OCI-LY7 (cell line): ENCODE results near the gene USP15. TPM values are rescaled to one million over a fixed set of nuclear protein-coding genes. Genes with fewer than 3 reads are reported as not detected.

Experiments
- BruUV-seq: library from RNA; stranded (reverse); fragments of 400-500 nt; replicated peaks from 2 replicates; lab custom pipeline; 2021; lab: Mats Ljungman, UMichigan
- CTCF ChIA-PET: fragments of 300-600 bp; sonication (Branson Sonifier 250); formaldehyde crosslinking; loops from one replicate; lab custom pipeline; 2022; ENCODE audit warnings: antibody characterized with exemption; ENCODE audit not compliant: unreplicated experiment; lab: Charles Lee
- POLR2A ChIA-PET: fragments of 300-600 bp; sonication (Branson Sonifier 250); formaldehyde crosslinking; loops from one replicate; lab custom pipeline; 2022; ENCODE audit warnings: antibody characterized with exemption; lab: Charles Lee
- DNase-seq: peaks from one replicate; pipeline ENCODE4 v3.0.0-alpha.2; 2015; ENCODE audit warnings: low spot score
- H2AFZ ChIP-seq: fragments of 200-600 bp; sonication (generic), shearing (Covaris generic); 2 replicates; pipeline ENCODE4 v1.6.1; 2014; ENCODE audit warnings: mild to moderate bottlenecking, antibody characterized with exemption, low read length, moderate library complexity
- H3K27ac ChIP-seq: fragments of 200-600 bp; sonication (generic); 2 replicates; pipeline ENCODE4 v1.5.1; 2014; ENCODE audit warnings: mixed run types, low read depth, mild to moderate bottlenecking, moderate library complexity, low read length, inconsistent platforms; ENCODE audit not compliant: poor library complexity, severe bottlenecking
- H3K36me3 ChIP-seq: fragments of 200-600 bp; sonication (generic); 2 replicates; pipeline ENCODE4 v1.6.1; 2014; ENCODE audit warnings: mild to moderate bottlenecking, antibody characterized with exemption, low read length, moderate library complexity, mixed read lengths; ENCODE audit not compliant: insufficient read depth
- H3K4me1 ChIP-seq: fragments of 200-600 bp; sonication (generic); 2 replicates; pipeline ENCODE4 v1.5.1; 2014; ENCODE audit warnings: mild to moderate bottlenecking, low read length; ENCODE audit not compliant: insufficient read depth, poor library complexity, severe bottlenecking
- H3K4me2 ChIP-seq: fragments of 200-600 bp; sonication (generic); 2 replicates; pipeline ENCODE4 v1.6.1; 2014; ENCODE audit warnings: mild to moderate bottlenecking, low read length
- H3K4me3 ChIP-seq: fragments of 200-600 bp; sonication (generic); 2 replicates; pipeline ENCODE4 v1.5.1; 2014; ENCODE audit warnings: mild to moderate bottlenecking, low read depth, low read length; ENCODE audit not compliant: poor library complexity, severe bottlenecking
- H3K79me2 ChIP-seq: fragments of 200-600 bp; sonication (generic); 2 replicates; pipeline ENCODE4 v1.6.1; 2016; ENCODE audit warnings: low read depth, mild to moderate bottlenecking, low read length, moderate library complexity, mixed read lengths; ENCODE audit not compliant: insufficient read depth
- H3K9me2 ChIP-seq: fragments of 200-600 bp; sonication (generic); 2 replicates; pipeline ENCODE4 v1.6.1; 2016; ENCODE audit warnings: mild to moderate bottlenecking, low read length, mixed read lengths; ENCODE audit not compliant: insufficient read depth
- H3K9me3 ChIP-seq: fragments of 200-600 bp; sonication (generic); 2 replicates; pipeline ENCODE4 v1.6.1; 2014; ENCODE audit warnings: mild to moderate bottlenecking, mixed run types, low read length, mixed read lengths
- H4K20me1 ChIP-seq: fragments of 200-600 bp; sonication (generic); 2 replicates; pipeline ENCODE4 v1.6.1; 2014; ENCODE audit warnings: mild to moderate bottlenecking, antibody characterized with exemption, low read length, moderate library complexity, mixed read lengths; ENCODE audit not compliant: insufficient read depth
- CTCF ChIP-seq: fragments of 200-600 bp; sonication (generic); conservative IDR thresholded peaks from 2 replicates; pipeline ENCODE4 v1.5.1; 2014; ENCODE audit warnings: mild to moderate bottlenecking, antibody characterized with exemption, low read length, moderate library complexity, mixed read lengths
- EZH2phosphoT487 ChIP-seq: fragments of 200-600 bp; sonication (generic); IDR thresholded peaks from 2 replicates; pipeline ENCODE4 v1.6.1; 2018; ENCODE audit warnings: low read depth, borderline replicate concordance, mild to moderate bottlenecking, mixed run types, antibody characterized with exemption, low read length, moderate library complexity, mixed read lengths
- intact Hi-C: fragments of 100-400 bp; cut with micrococcal nuclease; formaldehyde crosslinking; loops from one replicate; pipeline ENCODE4 v1.10.0; 2022; ENCODE audit not compliant: unreplicated experiment
- total RNA-seq, 2 experiments: library from RNA; depleted of rRNA in 1 of 2; stranded (reverse); fragments of >200 nt in 1 of 2; shearing (Covaris generic) in 1 of 2; gene quantifications; 2 replicates each; pipeline ENCODE4 v1.2.3, GENCODE V29; 2014 to 2022

The USP15 gene
- total RNA-seq, 2 experiments from 2014 or later: 43.3 to 62.8 TPM

GRCh38 chr12:62263232-62263631, 3.0 kb downstream of the USP15 start:
- Histone ChIP-seq H3K27ac (no peak overlapping the region), H3K36me3 (peaks cover 7% of the 10 kb centered on the region)

GRCh38 chr12:62263966-62264365, 3.8 kb downstream of the USP15 start:
- intact Hi-C loops: loop anchor here (5.0 to 10.0 kb wide), 2 partner anchors 201 to 742 kb away; partner anchors contain the start of gene MON2

More at GRCh38 chr12:62263232-62263631, 3.0 kb downstream of the USP15 start:
- H3K4me2 ChIP-seq: no peak overlapping the region
- intact Hi-C loops: loop anchor here (5.0 to 10.0 kb wide), 2 partner anchors 202 to 741 kb away; partner anchors contain the start of gene MON2
- H3K4me3 ChIP-seq: no peak overlapping the region
- TF ChIP-seq CTCF: no peak
- TF ChIP-seq EZH2phosphoT487: no peak
- peaks cover 52% of the 10 kb centered on the region for H3K4me1 ChIP-seq
- ChIA-PET CTCF (no interaction called here), POLR2A (no interaction called here)
- no peaks in the 10 kb centered on the region for H3K9me3 ChIP-seq
- no TSS peak for BruUV-seq
- H3K9me2 ChIP-seq: no peaks in the 10 kb centered on the region
- H2AFZ ChIP-seq: no peak overlapping the region
- no peak for DNase-seq
- H4K20me1 ChIP-seq: peaks cover 57% of the 10 kb centered on the region
- H3K79me2 ChIP-seq: peaks cover 74% of the 10 kb centered on the region

More at GRCh38 chr12:62263966-62264365, 3.8 kb downstream of the USP15 start:
- CTCF ChIA-PET: no interaction called here
- Histone ChIP-seq H2AFZ (no peak overlapping the region), H3K4me2 (peak overlapping the region; percentile 14; the same call in 1 of the 2 replicates), H3K4me3 (no peak overlapping the region), H3K36me3 (peaks cover 7% of the 10 kb centered on the region), H3K9me2 (no peaks in the 10 kb centered on the region), H3K9me3 (no peaks in the 10 kb centered on the region), H3K79me2 (peaks cover 81% of the 10 kb centered on the region), H3K27ac (no peak overlapping the region), H3K4me1 (peaks cover 46% of the 10 kb centered on the region), H4K20me1 (peaks cover 57% of the 10 kb centered on the region)
- TF ChIP-seq EZH2phosphoT487: no peak
- TF ChIP-seq CTCF: no peak
- POLR2A ChIA-PET: no interaction called here
- BruUV-seq: no TSS peak
- DNase-seq: no peak
